ENCODE results near the gene MCRIP2.

Gene MCRIP2

DNA sequence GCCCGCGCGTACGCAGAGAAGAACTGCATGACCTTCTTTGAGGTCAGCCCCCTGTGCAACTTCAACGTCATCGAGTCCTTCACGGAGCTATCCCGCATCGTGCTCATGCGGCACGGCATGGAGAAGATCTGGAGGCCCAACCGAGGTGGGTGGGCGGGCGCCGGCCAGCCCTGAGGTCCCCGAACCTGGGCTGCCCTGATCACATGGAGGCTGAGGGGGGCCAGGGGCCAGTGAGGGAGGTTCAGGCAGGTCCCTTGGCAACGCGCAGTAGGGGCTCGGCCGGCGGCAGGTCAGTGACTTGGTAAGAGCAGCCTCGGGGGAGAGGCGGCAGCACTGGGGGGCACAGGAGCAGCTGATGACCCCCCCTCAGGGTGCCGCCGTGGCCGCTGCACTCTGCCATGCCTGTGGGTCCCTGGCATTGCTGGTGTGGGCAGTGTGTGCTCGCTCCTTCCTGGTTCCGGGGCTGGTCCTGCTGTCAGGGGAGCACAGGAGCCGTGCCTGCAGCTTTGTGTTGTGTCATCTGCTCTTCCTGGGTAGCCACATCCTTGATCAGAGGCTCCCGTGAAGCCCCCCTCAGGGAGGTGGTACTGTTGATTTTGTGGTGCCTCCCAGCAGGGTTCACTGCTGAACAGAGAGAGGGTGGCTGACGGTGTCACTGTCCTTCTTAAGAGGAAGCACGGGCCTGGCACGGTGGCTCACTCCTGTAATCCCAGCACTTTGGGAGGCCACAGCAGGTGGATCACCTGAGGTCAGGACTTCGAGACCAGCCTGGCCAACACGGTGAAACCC, 15.5 kb upstream of the MCRIP2 start:
- H3K4me3 ChIP-seq: no peak overlapping the region
- H3K4me2 ChIP-seq: no peak overlapping the region
- TF ChIP-seq Cebpa-rat (IDR thresholded peaks at IDR 0.05): no peak
- H3K4me1 ChIP-seq: peaks cover 56% of the 10 kb centered on the region
- H3K9ac ChIP-seq: no peak overlapping the region
- no peaks in the 10 kb centered on the region for H3K9me3 ChIP-seq
- no peak overlapping the region for H3K27ac ChIP-seq
- H3K27me3 ChIP-seq: no peaks in the 10 kb centered on the region
- H4K20me1 ChIP-seq: peaks cover 74% of the 10 kb centered on the region
- H3K36me3 ChIP-seq: peaks cover 43% of the 10 kb centered on the region

DNA sequence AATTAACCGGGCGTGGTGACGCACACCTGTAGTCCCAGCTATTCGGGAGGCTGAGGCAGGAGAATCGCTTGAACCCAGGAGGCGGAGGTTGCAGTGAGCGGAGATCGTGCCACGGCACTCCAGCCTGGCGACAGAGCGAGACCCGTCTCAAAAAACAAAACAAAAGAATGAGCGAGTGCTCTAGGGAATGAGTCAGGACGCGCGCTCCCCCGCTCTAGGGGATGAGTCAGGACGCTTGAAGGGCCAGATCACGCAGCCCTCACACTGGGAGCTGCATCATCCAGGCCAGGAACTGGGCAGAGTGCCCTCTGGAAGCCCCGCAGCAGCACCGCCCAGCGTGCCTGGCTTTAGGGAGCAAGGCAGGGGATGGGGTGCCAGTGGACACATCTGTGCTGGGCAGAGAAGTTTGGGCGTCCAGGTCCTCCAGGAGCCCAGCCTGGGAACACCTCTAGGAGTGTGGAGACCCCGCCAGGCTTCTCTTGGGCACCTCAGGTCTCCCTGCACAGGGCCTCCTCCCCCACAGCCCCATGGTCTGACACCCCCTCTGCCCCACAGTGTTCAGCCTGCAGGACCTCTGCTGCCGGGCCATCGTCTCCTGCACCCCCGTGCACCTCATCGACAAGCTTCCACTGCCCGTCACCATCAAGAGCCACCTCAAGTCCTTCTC, 14.7 kb upstream of the MCRIP2 start:
- Histone ChIP-seq H4K20me1 (peaks cover 69% of the 10 kb centered on the region), H3K27me3 (no peaks in the 10 kb centered on the region), H3K4me1 (peaks cover 51% of the 10 kb centered on the region), H3K4me3 (no peak overlapping the region), H3K9ac (no peak overlapping the region), H3K9me3 (no peaks in the 10 kb centered on the region), H3K27ac (no peak overlapping the region), H3K4me2 (no peak overlapping the region), H3K36me3 (peaks cover 43% of the 10 kb centered on the region)
- TF ChIP-seq Cebpa-rat (IDR thresholded peaks at IDR 0.05): no peak

GRCh38 chr16:627454-628239, 14.0 kb upstream of the MCRIP2 start:
- H3K9me3 ChIP-seq: no peaks in the 10 kb centered on the region
- TF ChIP-seq Cebpa-rat (IDR thresholded peaks at IDR 0.05): no peak
- peaks cover 68% of the 10 kb centered on the region for H4K20me1 ChIP-seq
- H3K36me3 ChIP-seq: peaks cover 49% of the 10 kb centered on the region
- H3K4me3 ChIP-seq: no peak overlapping the region
- no peaks in the 10 kb centered on the region for H3K27me3 ChIP-seq
- no peak overlapping the region for H3K9ac ChIP-seq
- peaks cover 45% of the 10 kb centered on the region for H3K4me1 ChIP-seq
- no peak overlapping the region for H3K4me2 ChIP-seq
- no peak overlapping the region for H3K27ac ChIP-seq

- H3K4me1 ChIP-seq: peaks cover 44% of the 10 kb centered on the region
- no peak for TF ChIP-seq Cebpa-rat (IDR thresholded peaks at IDR 0.05)
- no peak overlapping the region for H3K9ac ChIP-seq
- H3K27ac ChIP-seq: no peak overlapping the region
- H4K20me1 ChIP-seq: peaks cover 68% of the 10 kb centered on the region
- no peak overlapping the region for H3K4me2 ChIP-seq
- H3K27me3 ChIP-seq: no peaks in the 10 kb centered on the region
- H3K9me3 ChIP-seq: no peaks in the 10 kb centered on the region
- peaks cover 57% of the 10 kb centered on the region for H3K36me3 ChIP-seq
- no peak overlapping the region for H3K4me3 ChIP-seq
Observed at GRCh38 chr16:628321-629061, 13.1 kb upstream of the MCRIP2 start.

- no peak overlapping the region for H3K9ac ChIP-seq
- H4K20me1 ChIP-seq: peaks cover 68% of the 10 kb centered on the region
- H3K27ac ChIP-seq: no peak overlapping the region
- TF ChIP-seq Cebpa-rat (IDR thresholded peaks at IDR 0.05): no peak
- no peaks in the 10 kb centered on the region for H3K9me3 ChIP-seq
- H3K4me3 ChIP-seq: no peak overlapping the region
- no peaks in the 10 kb centered on the region for H3K27me3 ChIP-seq
- H3K36me3 ChIP-seq: peaks cover 65% of the 10 kb centered on the region
- peaks cover 38% of the 10 kb centered on the region for H3K4me1 ChIP-seq
- H3K4me2 ChIP-seq: no peak overlapping the region
Observed at GRCh38 chr16:629185-629832, 12.3 kb upstream of the MCRIP2 start.

- no peak overlapping the region for H3K27ac ChIP-seq
- no peaks in the 10 kb centered on the region for H3K27me3 ChIP-seq
- no peak for TF ChIP-seq Cebpa-rat (IDR thresholded peaks at IDR 0.05)
- H3K36me3 ChIP-seq: peaks cover 71% of the 10 kb centered on the region
- H3K9ac ChIP-seq: peak overlapping the region; percentile 34; the same call in 1 of the 2 replicates
- peak overlapping the region; percentile 66; the same call in 1 of the 2 replicates for H3K4me2 ChIP-seq
- H3K4me3 ChIP-seq: no peak overlapping the region
- H4K20me1 ChIP-seq: peaks cover 68% of the 10 kb centered on the region
- no peaks in the 10 kb centered on the region for H3K9me3 ChIP-seq
- peaks cover 38% of the 10 kb centered on the region for H3K4me1 ChIP-seq
Observed at GRCh38 chr16:629833-630248, 11.8 kb upstream of the MCRIP2 start.

GRCh38 chr16:630249-630814, 11.3 kb upstream of the MCRIP2 start:
- Histone ChIP-seq H3K4me1 (peaks cover 38% of the 10 kb centered on the region), H3K9me3 (no peaks in the 10 kb centered on the region), H3K9ac (peak overlapping the region; percentile 34; the same call in 1 of the 2 replicates), H3K4me3 (no peak overlapping the region), H4K20me1 (peaks cover 68% of the 10 kb centered on the region), H3K27ac (0 out of 2 replicates have a peak overlapping the region, but pooled peaks have one; percentile 26), H3K4me2 (peak overlapping the region; percentile 66), H3K27me3 (no peaks in the 10 kb centered on the region), H3K36me3 (peaks cover 70% of the 10 kb centered on the region)
- no peak for TF ChIP-seq Cebpa-rat (IDR thresholded peaks at IDR 0.05)

- Histone ChIP-seq H3K9ac (peak within 1 kb of the TSS; percentile 34; the same call in 1 of the 2 replicates), H3K4me3 (no peak within 1 kb of the TSS), H3K9me3 (no peaks in the 10 kb centered on the region), H3K4me2 (peak within 1 kb of the TSS; percentile 66), H3K4me1 (peaks cover 38% of the 10 kb centered on the region), H3K36me3 (peaks cover 64% of the 10 kb centered on the region), H3K27ac (0 out of 2 replicates have a peak within 1 kb of the TSS, but pooled peaks have one; percentile 26), H3K27me3 (no peaks in the 10 kb centered on the region), H4K20me1 (peaks cover 64% of the 10 kb centered on the region)
- TF ChIP-seq Cebpa-rat (IDR thresholded peaks at IDR 0.05): no peak
Observed at GRCh38 chr16:630815-631405, 10.7 kb upstream of the MCRIP2 start, which contains the start of gene WFIKKN1. WFIKKN1 (plus strand) TSS chr16:630985; CDS start chr16:631254, 269 bp downstream.
